Kidney (tissue), 14 donors: ENCODE data around the gene SLCO3A1. TPM values are rescaled to one million over a fixed set of nuclear protein-coding genes. Genes with fewer than 3 reads are reported as not detected.

Source experiments
- DNase-seq, 5 donors: peaks; one replicate each; pipeline ENCODE4 v3.0.0-alpha.2; 2013 to 2020
- FAIRE-seq: peaks from 2 replicates; lab custom pipeline; 2012; peaks lifted over from hg19 to GRCh38; lab: Jason Lieb, UNC
- H3K27ac ChIP-seq, 2 donors: one replicate each; pipeline ENCODE4 v1.7.0; 2013; ENCODE audit warnings: low read depth in 2 of 2, low read length in 2 of 2, inconsistent platforms in 1 of 2
- H3K27me3 ChIP-seq: one replicate; pipeline ENCODE4 v1.7.1; 2013; ENCODE audit warnings: low read length, inconsistent platforms; ENCODE audit not compliant: control insufficient read depth, insufficient read depth
- H3K36me3 ChIP-seq, 3 donors: one replicate each; pipeline versions ENCODE4 v1.7.0 to v1.7.1; 2013; ENCODE audit warnings: low read length in 3 of 3, control low read depth in 1 of 3, inconsistent platforms in 1 of 3; ENCODE audit not compliant: insufficient read depth in 3 of 3, control insufficient read depth in 2 of 3
- H3K4me1 ChIP-seq, 3 donors: one replicate each; pipeline versions ENCODE4 v1.7.0 to v1.7.1; 2013; ENCODE audit warnings: low read length in 3 of 3, inconsistent platforms in 1 of 3, low read depth in 1 of 3; ENCODE audit not compliant: control insufficient read depth in 2 of 3, insufficient read depth in 2 of 3
- H3K4me3 ChIP-seq, 3 donors: one replicate each; pipeline versions ENCODE4 v1.7.0 to v1.8.1; 2013; ENCODE audit warnings: low read length in 3 of 3, control low read depth in 1 of 3, inconsistent platforms in 1 of 3
- H3K9ac ChIP-seq, 3 donors: one replicate each; pipeline versions ENCODE4 v1.7.0 to v1.7.1; 2013; ENCODE audit warnings: low read length in 3 of 3, control low read depth in 1 of 3, inconsistent platforms in 1 of 3
- H3K9me3 ChIP-seq, 3 donors: one replicate each; pipeline versions ENCODE4 v1.7.0 to v1.7.1; 2013; ENCODE audit warnings: low read length in 3 of 3, control low read depth in 1 of 3, inconsistent platforms in 1 of 3; ENCODE audit not compliant: control insufficient read depth in 2 of 3, insufficient read depth in 1 of 3
- intact Hi-C: fragments of 100-400 bp; cut with DNase I; formaldehyde crosslinking; loops from one replicate; pipeline ENCODE4 v1.11.1; 2022
- polyA plus RNA-seq: library from polyadenylated mRNA; stranded (reverse); fragments of 350-450 nt; fragmentation: Illumina TruSeq; extraction: RNeasy Lipid Tissue Mini Kit (QIAGEN cat#74804); gene quantifications from one replicate; pipeline ENCODE4 v1.2.3, GENCODE V29; 2014; ENCODE audit warnings: low read depth, low replicate concordance; ENCODE audit not compliant: insufficient read depth
- total RNA-seq: library from RNA; stranded (reverse); fragmentation: NEBNext Ultra II Directional; extraction: Animal tissue kit (Norgen Biotek cat#: 25700); gene quantifications from one replicate; pipeline ENCODE4 v1.2.1, GENCODE V29; 2021
- TF ChIP-seq, protein P1 (sequence below): IDR thresholded peaks from 3 replicates; pipeline ENCODE4 v1.5.1; 2012; ENCODE audit warnings: mild to moderate bottlenecking, moderate library complexity, borderline replicate concordance; ENCODE audit not compliant: insufficient read depth; ENCODE audit errors: extremely low read depth
- donor health status: control.
- donor health status: control.
- donor health status: control.
- donor health status: control.
- donor health status: control.
- donor health status: DM: yes; HTN: yes; CAD: no.
- donor health status: Normal renal cell carcinoma (clear cell type).

The SLCO3A1 gene
- total and polyA plus RNA-seq, 2 donors from 2014 or later: 12.8 to 59.4 TPM

DNA sequence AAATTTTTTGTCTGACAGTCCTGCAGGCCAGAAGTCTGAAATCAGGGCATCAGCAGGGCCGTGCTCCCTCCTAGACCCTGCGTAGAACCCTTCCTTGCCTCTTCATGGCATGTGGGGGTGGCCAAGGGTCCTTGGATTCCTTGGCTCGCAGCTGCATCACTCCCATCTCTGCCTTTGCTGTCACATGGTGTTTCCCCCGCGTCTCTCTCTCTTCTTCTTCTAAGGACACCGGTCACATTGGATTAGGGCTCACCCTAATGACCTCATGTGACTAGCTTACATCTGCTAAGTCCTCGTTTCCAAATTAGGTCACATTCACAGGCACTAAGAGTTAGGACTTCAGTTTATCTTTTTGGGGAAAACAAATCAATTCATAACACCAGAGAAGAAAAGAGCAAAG lies 12.0 kb downstream of the SLCO3A1 start:
- no peaks in the 10 kb centered on the region for H3K36me3 ChIP-seq
- H3K27me3 ChIP-seq: no peaks in the 10 kb centered on the region
- H3K4me1 ChIP-seq: peaks cover 0 to 15% (median 9%) of the 10 kb centered on the region in 3 donors
- no peak overlapping the region for H3K4me3 ChIP-seq
- no peak overlapping the region for H3K9ac ChIP-seq
- intact Hi-C loops: no loop called here
- no peaks in the 10 kb centered on the region for H3K9me3 ChIP-seq
- DNase-seq (no peak), FAIRE-seq (no peak)
- TF ChIP-seq, protein P1, sequence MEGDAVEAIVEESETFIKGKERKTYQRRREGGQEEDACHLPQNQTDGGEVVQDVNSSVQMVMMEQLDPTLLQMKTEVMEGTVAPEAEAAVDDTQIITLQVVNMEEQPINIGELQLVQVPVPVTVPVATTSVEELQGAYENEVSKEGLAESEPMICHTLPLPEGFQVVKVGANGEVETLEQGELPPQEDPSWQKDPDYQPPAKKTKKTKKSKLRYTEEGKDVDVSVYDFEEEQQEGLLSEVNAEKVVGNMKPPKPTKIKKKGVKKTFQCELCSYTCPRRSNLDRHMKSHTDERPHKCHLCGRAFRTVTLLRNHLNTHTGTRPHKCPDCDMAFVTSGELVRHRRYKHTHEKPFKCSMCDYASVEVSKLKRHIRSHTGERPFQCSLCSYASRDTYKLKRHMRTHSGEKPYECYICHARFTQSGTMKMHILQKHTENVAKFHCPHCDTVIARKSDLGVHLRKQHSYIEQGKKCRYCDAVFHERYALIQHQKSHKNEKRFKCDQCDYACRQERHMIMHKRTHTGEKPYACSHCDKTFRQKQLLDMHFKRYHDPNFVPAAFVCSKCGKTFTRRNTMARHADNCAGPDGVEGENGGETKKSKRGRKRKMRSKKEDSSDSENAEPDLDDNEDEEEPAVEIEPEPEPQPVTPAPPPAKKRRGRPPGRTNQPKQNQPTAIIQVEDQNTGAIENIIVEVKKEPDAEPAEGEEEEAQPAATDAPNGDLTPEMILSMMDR: no peak
- H3K27ac ChIP-seq: no peak overlapping the region

DNA sequence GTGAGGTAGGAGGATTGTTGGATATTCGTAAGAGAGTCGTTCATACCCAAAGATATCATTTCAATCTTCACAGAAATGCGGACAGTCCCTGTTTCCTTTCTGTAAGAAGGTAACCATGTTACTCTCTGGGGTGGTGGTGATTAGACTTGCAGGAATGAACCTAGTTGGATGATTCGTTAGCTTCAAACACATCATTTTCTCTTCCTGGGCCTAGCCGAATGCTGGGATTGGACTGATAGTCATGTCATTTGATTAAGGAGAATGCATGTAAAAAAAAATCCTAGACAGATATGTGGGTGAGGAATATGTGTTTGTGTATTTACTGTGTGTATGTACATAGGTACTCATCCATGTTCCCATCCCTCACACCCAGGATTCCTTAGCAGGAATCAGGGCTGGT lies 12.4 kb downstream of the SLCO3A1 start:
- TF ChIP-seq, protein P1: no peak
- H3K4me1 ChIP-seq: peaks cover 0 to 15% (median 9%) of the 10 kb centered on the region in 3 donors
- intact Hi-C loops: no loop called here

DNA sequence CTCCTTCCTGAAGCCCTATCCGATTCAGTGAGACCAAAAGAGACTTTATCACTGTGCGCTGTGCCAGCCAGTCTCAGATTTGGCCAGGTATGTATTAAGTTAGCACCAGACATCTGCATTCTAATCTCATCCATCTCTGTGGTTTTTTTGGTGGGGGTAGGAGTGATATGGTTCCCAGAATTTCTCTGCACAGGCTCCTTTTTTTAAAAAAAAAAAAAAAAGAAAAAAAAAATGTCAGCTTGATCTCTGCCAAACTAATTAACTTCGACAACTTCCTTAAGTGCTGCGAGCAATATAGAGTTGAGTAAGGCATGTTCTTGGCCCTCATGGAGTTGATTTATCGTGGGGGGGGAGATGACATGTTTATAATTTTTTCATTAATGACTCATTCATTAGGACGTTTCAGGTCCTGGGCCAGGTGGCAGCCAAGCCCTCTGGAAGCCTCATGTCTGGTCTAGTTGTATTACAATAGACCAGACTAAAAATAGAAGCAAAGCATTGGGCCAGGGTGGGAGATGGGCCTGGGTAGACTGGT lies 12.9 kb downstream of the SLCO3A1 start:
- intact Hi-C loops: no loop called here
- no peak for FAIRE-seq

More for the DNA sequence above, 12.4 kb downstream of the SLCO3A1 start:
- Histone ChIP-seq H3K27ac (no peak overlapping the region), H3K9me3 (no peaks in the 10 kb centered on the region), H3K4me3 (no peak overlapping the region), H3K9ac (no peak overlapping the region), H3K27me3 (no peaks in the 10 kb centered on the region), H3K36me3 (no peaks in the 10 kb centered on the region)
- FAIRE-seq (no peak), DNase-seq (no peak)

More for the DNA sequence above, 12.9 kb downstream of the SLCO3A1 start:
- no peak overlapping the region for H3K4me3 ChIP-seq
- H3K9me3 ChIP-seq: no peaks in the 10 kb centered on the region
- H3K27ac ChIP-seq: peak overlapping the region; percentile 49 to 72
- peaks cover 0 to 15% (median 9%) of the 10 kb centered on the region in 3 donors for H3K4me1 ChIP-seq
- no peak for DNase-seq
- H3K27me3 ChIP-seq: no peaks in the 10 kb centered on the region
- H3K9ac ChIP-seq: no peak overlapping the region
- H3K36me3 ChIP-seq: no peaks in the 10 kb centered on the region
- TF ChIP-seq, protein P1: no peak
